Upper lobe of left lung (tissue), 6 donors: ENCODE measurements around the gene DLG3. TPM values are rescaled to one million over a fixed set of nuclear protein-coding genes. Genes with fewer than 3 reads are reported as not detected.

Source experiments
- ATAC-seq, 2 donors: fragments of 200-7000 bp; cut with Tn5 transposase; one replicate each; pipeline ENCODE4 v1.9.1; 2022; ENCODE audit warnings: mild to moderate bottlenecking in 2 of 2, moderate library complexity in 2 of 2; ENCODE audit not compliant: low FRiP score in 2 of 2
- DNase-seq, 2 donors: peaks; one replicate each; pipeline ENCODE4 v3.0.0-alpha.2; 2019 to 2020
- H3K27ac ChIP-seq, 4 donors: fragments of 200-600 bp; sonication (generic); one replicate each; pipeline ENCODE4 v1.5.1; 2016 to 2019
- H3K27me3 ChIP-seq, 4 donors: fragments of 200-600 bp; sonication (generic); one replicate each; pipeline ENCODE4 v1.5.1; 2017 to 2019
- H3K36me3 ChIP-seq, 4 donors: fragments of 200-600 bp; sonication (generic); one replicate each; pipeline ENCODE4 v1.5.1; 2016 to 2019
- H3K4me1 ChIP-seq, 4 donors: fragments of 200-600 bp; sonication (generic); one replicate each; pipeline ENCODE4 v1.5.1; 2018 to 2019
- H3K4me3 ChIP-seq, 4 donors: fragments of 200-600 bp; sonication (generic); one replicate each; pipeline ENCODE4 v1.5.1; 2017 to 2019; ENCODE audit warnings: mild to moderate bottlenecking in 2 of 4, moderate library complexity in 1 of 4
- H3K9me3 ChIP-seq, 4 donors: fragments of 200-600 bp; sonication (generic); one replicate each; pipeline ENCODE4 v1.5.1; 2018 to 2019
- CTCF ChIP-seq, 6 experiments: fragments of 450-650 bp in 4 of 6; fragments of 200-600 bp in 2 of 6; sonication (generic) in 2 of 6; IDR thresholded peaks; one replicate each; pipeline ENCODE4 v1.5.1; 2016 to 2019; ENCODE audit warnings: antibody characterized with exemption in 6 of 6
- EP300 ChIP-seq, 4 donors: sonication (generic); formaldehyde crosslinking; IDR thresholded peaks; one replicate each; pipeline ENCODE4 v1.5.1; 2017; ENCODE audit warnings: antibody characterized with exemption in 4 of 4, control low read depth in 2 of 4
- POLR2A ChIP-seq, 4 donors: fragments of 450-650 bp; IDR thresholded peaks; one replicate each; pipeline ENCODE4 v1.5.1; 2016 to 2017; ENCODE audit warnings: antibody characterized with exemption in 4 of 4, mild to moderate bottlenecking in 2 of 4
- POLR2AphosphoS5 ChIP-seq, 2 donors: sonication (generic); formaldehyde crosslinking; IDR thresholded peaks; one replicate each; pipeline ENCODE4 v1.5.1; 2017; ENCODE audit warnings: antibody characterized with exemption in 2 of 2
- whole genome bisulfite sequencing, 2 donors: methylation state at CpG; one replicate each; pipeline ENCODE4 v1.1.5; 2017 to 2018; 5-methylcytosine and 5-hydroxymethylcytosine counted together
- total RNA-seq, 6 donors: library from RNA; depleted of rRNA in 4 of 6; stranded (reverse); fragments of >200 nt in 4 of 6; gene quantifications; one replicate each; pipeline versions ENCODE4 v1.1.0 to v1.2.1, GENCODE V29; 2016 to 2021
- donor health status: DM: no; HTN: no; CAD: no; lungs with moderate emphysema.
- donor health status: DM: no; HTN: yes; CAD: no; lungs with severe emphysema.

The DLG3 gene
- total RNA-seq, 6 donors from 2014 or later = 11.2 to 29.9 (median 16.6) TPM

- H3K27me3 ChIP-seq = no peaks in the 10 kb centered on the region
- no peak for TF ChIP-seq EP300 (IDR thresholded peaks at IDR 0.05)
- TF ChIP-seq POLR2A (IDR thresholded peaks at IDR 0.05) = no peak
- TF ChIP-seq POLR2AphosphoS5 (IDR thresholded peaks at IDR 0.05) = no peak
- no peak for TF ChIP-seq CTCF (IDR thresholded peaks at IDR 0.05)
These were observed 16.4 kb downstream of the DLG3 start for GRCh38 chrX:70461026-70461425.

GRCh38 chrX:70464051-70464450 is 19.4 kb downstream of the DLG3 start:
- DNase-seq (no peak), ATAC-seq (no peak)
- H3K4me3 ChIP-seq = no peak overlapping the region
- no peaks in the 10 kb centered on the region for H3K27me3 ChIP-seq
- no peaks in the 10 kb centered on the region for H3K4me1 ChIP-seq
- TF ChIP-seq POLR2AphosphoS5 (IDR thresholded peaks at IDR 0.05) = no peak
- TF ChIP-seq CTCF (IDR thresholded peaks at IDR 0.05) = no peak
- no peaks in the 10 kb centered on the region for H3K36me3 ChIP-seq
- no peaks in the 10 kb centered on the region for H3K9me3 ChIP-seq
- H3K27ac ChIP-seq = no peak overlapping the region

More at GRCh38 chrX:70461026-70461425, 16.4 kb downstream of the DLG3 start:
- Histone ChIP-seq H3K4me1 (peaks cover 0 to 6% (median 0%) of the 10 kb centered on the region in 4 donors), H3K27ac (no peak overlapping the region), H3K4me3 (no peak overlapping the region), H3K36me3 (no peaks in the 10 kb centered on the region), H3K9me3 (no peaks in the 10 kb centered on the region)
- 78 to 93% methylated on average over 2 of the region's 2 CpGs for WGBS, 2 donors
- DNase-seq (no peak), ATAC-seq (no peak)

- no peak for DNase-seq
- ATAC-seq = no peak
- no peaks in the 10 kb centered on the region for H3K36me3 ChIP-seq
- no peaks in the 10 kb centered on the region for H3K9me3 ChIP-seq
- TF ChIP-seq CTCF (IDR thresholded peaks at IDR 0.05) = no peak
- TF ChIP-seq POLR2A (IDR thresholded peaks at IDR 0.05) = no peak
- no peak for TF ChIP-seq POLR2AphosphoS5 (IDR thresholded peaks at IDR 0.05)
- no peak for TF ChIP-seq EP300 (IDR thresholded peaks at IDR 0.05)
- H3K4me3 ChIP-seq = no peak overlapping the region
- no peaks in the 10 kb centered on the region for H3K27me3 ChIP-seq
- no peaks in the 10 kb centered on the region for H3K4me1 ChIP-seq
- H3K27ac ChIP-seq = no peak overlapping the region
These were observed 22.3 kb downstream of the DLG3 start for GRCh38 chrX:70466968-70467367.

- H3K4me1 ChIP-seq = no peaks in the 10 kb centered on the region
- DNase-seq (no peak), ATAC-seq (no peak)
- no peaks in the 10 kb centered on the region for H3K9me3 ChIP-seq
- H3K36me3 ChIP-seq = no peaks in the 10 kb centered on the region
- no peaks in the 10 kb centered on the region for H3K27me3 ChIP-seq
- 75 to 91% methylated on average over 1 of the region's 1 CpG for WGBS, 2 donors
- TF ChIP-seq CTCF (IDR thresholded peaks at IDR 0.05) (no peak), EP300 (IDR thresholded peaks at IDR 0.05) (no peak), POLR2AphosphoS5 (IDR thresholded peaks at IDR 0.05) (no peak), POLR2A (IDR thresholded peaks at IDR 0.05) (no peak)
- no peak overlapping the region for H3K4me3 ChIP-seq
- no peak overlapping the region for H3K27ac ChIP-seq
These were observed 24.1 kb downstream of the DLG3 start for GRCh38 chrX:70468709-70469108.

GRCh38 chrX:70470850-70471289 is 26.2 kb downstream of the DLG3 start:
- ATAC-seq (peak in 1 of 2 donors; percentile 28), DNase-seq (no peak)
- Histone ChIP-seq H3K4me1 (no peaks in the 10 kb centered on the region), H3K27me3 (no peaks in the 10 kb centered on the region), H3K27ac (no peak overlapping the region), H3K4me3 (no peak overlapping the region), H3K9me3 (no peaks in the 10 kb centered on the region), H3K36me3 (no peaks in the 10 kb centered on the region)
- no peak for TF ChIP-seq EP300 (IDR thresholded peaks at IDR 0.05)
- no peak for TF ChIP-seq POLR2AphosphoS5 (IDR thresholded peaks at IDR 0.05)
- no peak for TF ChIP-seq CTCF (IDR thresholded peaks at IDR 0.05)
- 46 to 55% methylated on average over 3 of the region's 3 CpGs for WGBS, 2 donors
